Muscle of leg (tissue), 11 donors: ENCODE data around the gene DOC2A. TPM values are rescaled to one million over a fixed set of nuclear protein-coding genes. Genes with fewer than 3 reads are reported as not detected.

Experiments
- DNase-seq: peaks from one replicate; pipeline ENCODE4 v3.0.0; 2013
- H3K27ac ChIP-seq: one replicate; pipeline ENCODE4 v1.5.1; 2013; ENCODE audit warnings: mild to moderate bottlenecking, low read length, control low read depth
- H3K27me3 ChIP-seq: one replicate; pipeline ENCODE4 v1.6.1; 2013; ENCODE audit warnings: low read length; ENCODE audit not compliant: control insufficient read depth, insufficient read depth
- H3K36me3 ChIP-seq: one replicate; pipeline ENCODE4 v1.6.1; 2013; ENCODE audit warnings: low read length; ENCODE audit not compliant: control insufficient read depth, insufficient read depth
- H3K4me1 ChIP-seq: one replicate; pipeline ENCODE4 v1.6.1; 2013; ENCODE audit warnings: low read length; ENCODE audit not compliant: control insufficient read depth, insufficient read depth
- H3K4me3 ChIP-seq: one replicate; pipeline ENCODE4 v1.5.1; 2013; ENCODE audit warnings: low read length, control low read depth
- H3K9me3 ChIP-seq: replicated peaks from 2 replicates; pipeline ENCODE4 v1.6.1; 2013; ENCODE audit warnings: low read depth, low read length; ENCODE audit not compliant: control insufficient read depth
- WGBS: methylation state at CpG from one replicate; pipeline ENCODE4 v1.1.5; 2013; ENCODE audit warnings: missing lambda C conversion rate; ENCODE audit not compliant: insufficient coverage; 5-methylcytosine and 5-hydroxymethylcytosine counted together
- polyA plus RNA-seq, 8 donors: library from polyadenylated mRNA; unstranded; fragments of 120-200 nt; gene quantifications; one replicate each; pipeline versions ENCODE4 v1.2.1 to v1.2.3, GENCODE V29; 2013; ENCODE audit warnings: inconsistent platforms in 1 of 8, low replicate concordance in 1 of 8; ENCODE audit not compliant: insufficient read length in 8 of 8, insufficient read depth in 1 of 8
- total RNA-seq: library from RNA; stranded (reverse); fragments of 120-200 nt; gene quantifications from one replicate; pipeline ENCODE4 v1.2.4, GENCODE V29; 2013

The DOC2A gene
- total and polyA plus RNA-seq, 9 donors: 0.22 to 1.8 (median 0.81) TPM

GRCh38 chr16:29995324-29995910 is 15.4 kb downstream of the DOC2A start, which contains the start of gene HIRIP3:
Gene HIRIP3, minus strand, starts transcription at chr16:29995617. Its CDS starts 12 bp downstream, at chr16:29995605.
- Histone ChIP-seq H3K4me3 (peak within 1 kb of the TSS; percentile 71), H3K36me3 (peaks cover 51% of the 10 kb centered on the region), H3K4me1 (peaks cover 17% of the 10 kb centered on the region), H3K9me3 (no peaks in the 10 kb centered on the region), H3K27ac (peak within 1 kb of the TSS; percentile 98), H3K27me3 (no peaks in the 10 kb centered on the region)
- 0% methylated on average over 53 of the region's 53 CpGs for WGBS
- peak; percentile 93 for DNase-seq

- Histone ChIP-seq H3K27ac (peak overlapping the region; percentile 11), H3K4me3 (peak overlapping the region; percentile 71), H3K36me3 (peaks cover 50% of the 10 kb centered on the region), H3K9me3 (no peaks in the 10 kb centered on the region), H3K4me1 (peaks cover 17% of the 10 kb centered on the region), H3K27me3 (no peaks in the 10 kb centered on the region)
- WGBS: 3% methylated on average over 18 of the region's 24 CpGs
- peak; percentile 29 for DNase-seq
Observed at GRCh38 chr16:29994600-29995323, 16.1 kb downstream of the DOC2A start.

GRCh38 chr16:29993903-29994599 is 16.8 kb downstream of the DOC2A start:
- 72% methylated on average over 7 of the region's 9 CpGs for WGBS
- no peak overlapping the region for H3K4me3 ChIP-seq

GRCh38 chr16:29993191-29993902 is 17.5 kb downstream of the DOC2A start:
- DNase-seq: no peak
- WGBS: 89% methylated on average over 13 of the region's 25 CpGs
- no peak overlapping the region for H3K4me3 ChIP-seq
- H3K9me3 ChIP-seq: no peaks in the 10 kb centered on the region
- peaks cover 59% of the 10 kb centered on the region for H3K36me3 ChIP-seq
- no peak overlapping the region for H3K27ac ChIP-seq
- H3K27me3 ChIP-seq: no peaks in the 10 kb centered on the region
- H3K4me1 ChIP-seq: peaks cover 17% of the 10 kb centered on the region

More at GRCh38 chr16:29993903-29994599, 16.8 kb downstream of the DOC2A start:
- H3K27me3 ChIP-seq: no peaks in the 10 kb centered on the region
- no peaks in the 10 kb centered on the region for H3K9me3 ChIP-seq
- H3K36me3 ChIP-seq: peaks cover 53% of the 10 kb centered on the region
- H3K27ac ChIP-seq: no peak overlapping the region
- peaks cover 17% of the 10 kb centered on the region for H3K4me1 ChIP-seq
- DNase-seq: no peak

- WGBS: 40% methylated on average over 3 of the region's 7 CpGs
- no peak overlapping the region for H3K27ac ChIP-seq
- peaks cover 64% of the 10 kb centered on the region for H3K36me3 ChIP-seq
- H3K9me3 ChIP-seq: no peaks in the 10 kb centered on the region
- no peak for DNase-seq
- H3K4me1 ChIP-seq: peaks cover 17% of the 10 kb centered on the region
- H3K27me3 ChIP-seq: no peaks in the 10 kb centered on the region
- H3K4me3 ChIP-seq: no peak overlapping the region
Observed at GRCh38 chr16:29992344-29992967, 18.4 kb downstream of the DOC2A start.

GRCh38 chr16:29991571-29991904 is 19.3 kb downstream of the DOC2A start:
- Histone ChIP-seq H3K4me1 (peaks cover 13% of the 10 kb centered on the region), H3K36me3 (peaks cover 72% of the 10 kb centered on the region), H3K27me3 (no peaks in the 10 kb centered on the region), H3K27ac (no peak overlapping the region), H3K4me3 (no peak overlapping the region), H3K9me3 (no peaks in the 10 kb centered on the region)
- WGBS: no CpG with 5 or more reads among the region's 5 CpGs
- DNase-seq: no peak

GRCh38 chr16:29990883-29991570 is 19.8 kb downstream of the DOC2A start:
- Histone ChIP-seq H3K9me3 (no peaks in the 10 kb centered on the region), H3K4me1 (peaks cover 11% of the 10 kb centered on the region), H3K36me3 (peaks cover 77% of the 10 kb centered on the region), H3K27ac (no peak overlapping the region), H3K27me3 (no peaks in the 10 kb centered on the region), H3K4me3 (no peak overlapping the region)
- no peak for DNase-seq
- WGBS: 84% methylated on average over 25 of the region's 35 CpGs

GRCh38 chr16:29990034-29990433 is 20.8 kb downstream of the DOC2A start:
- no peaks in the 10 kb centered on the region for H3K9me3 ChIP-seq
- no peak for DNase-seq
- H3K36me3 ChIP-seq: peaks cover 87% of the 10 kb centered on the region
- H3K4me1 ChIP-seq: peaks cover 7% of the 10 kb centered on the region
- H3K27me3 ChIP-seq: no peaks in the 10 kb centered on the region
- no peak overlapping the region for H3K4me3 ChIP-seq
- H3K27ac ChIP-seq: no peak overlapping the region
- no CpG with 5 or more reads among the region's 2 CpGs for WGBS

- no peaks in the 10 kb centered on the region for H3K9me3 ChIP-seq
- H3K4me3 ChIP-seq: no peak overlapping the region
- H3K4me1 ChIP-seq: no peaks in the 10 kb centered on the region
- DNase-seq: no peak
- peaks cover 95% of the 10 kb centered on the region for H3K36me3 ChIP-seq
- WGBS: 85% methylated on average over 22 of the region's 23 CpGs
- no peak overlapping the region for H3K27ac ChIP-seq
- H3K27me3 ChIP-seq: no peaks in the 10 kb centered on the region
Observed at GRCh38 chr16:29989111-29989858, 21.5 kb downstream of the DOC2A start.
